H9 (cell line): ENCODE results near the gene MTA1. TPM values are rescaled to one million over a fixed set of nuclear protein-coding genes. Genes with fewer than 3 reads are reported as not detected.

ENCODE experiments used
- DNase-seq: peaks from one replicate; pipeline ENCODE4 v3.0.0-alpha.2; 2017
- H2AFZ ChIP-seq: one replicate; pipeline ENCODE4 v1.6.1; 2013; ENCODE audit warnings: mild to moderate bottlenecking, low read length, control low read depth, moderate library complexity
- H2AK5ac ChIP-seq: 2 replicates; pipeline ENCODE4 v1.6.1; 2013; ENCODE audit warnings: low read length, control low read depth, mixed read lengths; ENCODE audit not compliant: insufficient read length
- H2BK120ac ChIP-seq: one replicate; pipeline ENCODE4 v1.6.1; 2013; ENCODE audit warnings: low read depth, mild to moderate bottlenecking, low read length, control low read depth, inconsistent platforms; ENCODE audit not compliant: poor library complexity, severe bottlenecking
- H2BK12ac ChIP-seq: 2 replicates; pipeline ENCODE4 v1.6.1; 2013; ENCODE audit warnings: low read length, control low read depth, mixed read lengths, low read depth; ENCODE audit not compliant: insufficient read length
- H2BK15ac ChIP-seq: 2 replicates; pipeline ENCODE4 v1.6.1; 2013; ENCODE audit warnings: low read depth, low read length, control low read depth
- H2BK20ac ChIP-seq: one replicate; pipeline ENCODE4 v1.6.1; 2013; ENCODE audit warnings: low read depth, mild to moderate bottlenecking, low read length, control low read depth, inconsistent platforms; ENCODE audit not compliant: poor library complexity, severe bottlenecking
- H2BK5ac ChIP-seq: 2 replicates; pipeline ENCODE4 v1.6.1; 2013; ENCODE audit warnings: low read length, control low read depth, mixed read lengths; ENCODE audit not compliant: insufficient read length
- H3K14ac ChIP-seq: 2 replicates; pipeline ENCODE4 v1.6.1; 2013; ENCODE audit warnings: low read length, control low read depth; ENCODE audit not compliant: insufficient read depth
- H3K18ac ChIP-seq: 2 replicates; pipeline ENCODE4 v1.6.1; 2013; ENCODE audit warnings: low read depth, mild to moderate bottlenecking, mixed read lengths, low read length, control low read depth; ENCODE audit not compliant: insufficient read length
- H3K23ac ChIP-seq: 2 replicates; pipeline ENCODE4 v1.6.1; 2013; ENCODE audit warnings: low read length, control low read depth, mixed read lengths, low read depth; ENCODE audit not compliant: insufficient read length
- H3K23me2 ChIP-seq: 2 replicates; pipeline ENCODE4 v1.6.1; 2013; ENCODE audit warnings: low read depth, mild to moderate bottlenecking, mixed read lengths, low read length, control low read depth; ENCODE audit not compliant: insufficient read length, poor library complexity, severe bottlenecking
- H3K27ac ChIP-seq: 2 replicates; pipeline ENCODE4 v1.5.1; 2013; ENCODE audit warnings: low read length, control low read depth, mixed read lengths, low read depth; ENCODE audit not compliant: insufficient read length
- H3K27me3 ChIP-seq: 2 replicates; pipeline ENCODE4 v1.6.1; 2013; ENCODE audit warnings: low read length, control low read depth, inconsistent platforms; ENCODE audit not compliant: insufficient read depth
- H3K4ac ChIP-seq: 2 replicates; pipeline ENCODE4 v1.6.1; 2013; ENCODE audit warnings: low read depth, mild to moderate bottlenecking, control low read depth, inconsistent platforms, low read length, moderate library complexity
- H3K4me1 ChIP-seq: 2 replicates; pipeline ENCODE4 v1.6.1; 2013; ENCODE audit warnings: low read length, control low read depth, inconsistent platforms; ENCODE audit not compliant: insufficient read depth
- H3K4me2 ChIP-seq: 2 replicates; pipeline ENCODE4 v1.6.1; 2013; ENCODE audit warnings: low read length, control low read depth, mixed read lengths; ENCODE audit not compliant: insufficient read length, insufficient read depth
- H3K56ac ChIP-seq: 2 replicates; pipeline ENCODE4 v1.6.1; 2013; ENCODE audit warnings: low read depth, mild to moderate bottlenecking, mixed read lengths, low read length, control low read depth; ENCODE audit not compliant: insufficient read length
- H3K79me1 ChIP-seq: 2 replicates; pipeline ENCODE4 v1.6.1; 2013; ENCODE audit warnings: low read depth, mild to moderate bottlenecking, moderate library complexity, low read length, control low read depth, inconsistent platforms; ENCODE audit not compliant: insufficient read depth, poor library complexity, severe bottlenecking
- H3K79me2 ChIP-seq: 2 replicates; pipeline ENCODE4 v1.6.1; 2013; ENCODE audit warnings: low read length, control low read depth, inconsistent platforms; ENCODE audit not compliant: insufficient read depth
- H3K9ac ChIP-seq: 2 replicates; pipeline ENCODE4 v1.6.1; 2013; ENCODE audit warnings: low read length, control low read depth, mixed read lengths; ENCODE audit not compliant: insufficient read length; ENCODE audit errors: extremely low read depth
- H3K9me3 ChIP-seq: one replicate; pipeline ENCODE4 v1.6.1; 2013; ENCODE audit warnings: low read depth, low read length, inconsistent platforms; ENCODE audit not compliant: control insufficient read depth
- H3T11ph ChIP-seq: one replicate; pipeline ENCODE4 v1.6.1; 2013; ENCODE audit warnings: mild to moderate bottlenecking, low read length, control low read depth, inconsistent platforms
- H4K20me1 ChIP-seq: one replicate; pipeline ENCODE4 v1.6.1; 2013; ENCODE audit not compliant: control insufficient read depth, insufficient read length, insufficient read depth
- H4K5ac ChIP-seq: 2 replicates; pipeline ENCODE4 v1.6.1; 2013; ENCODE audit warnings: low read depth, mild to moderate bottlenecking, mixed read lengths, low read length, control low read depth; ENCODE audit not compliant: insufficient read length
- H4K8ac ChIP-seq: replicated peaks from 2 replicates; pipeline ENCODE4 v1.6.1; 2013; ENCODE audit warnings: low read length, control low read depth, mixed read lengths, low read depth; ENCODE audit not compliant: insufficient read length
- H4K91ac ChIP-seq: 2 replicates; pipeline ENCODE4 v1.6.1; 2013; ENCODE audit warnings: low read depth, mild to moderate bottlenecking, moderate library complexity, mixed read lengths, low read length, control low read depth; ENCODE audit not compliant: insufficient read length
- H3K27ac Mint-ChIP-seq, 3 experiments: 2 replicates in 2 of 3; 3 replicates in 1 of 3; pipeline ENCODE4 v1.8.0; 2020 to 2021; ENCODE audit warnings: mixed read lengths in 3 of 3, mild to moderate bottlenecking in 1 of 3, moderate library complexity in 1 of 3
- H3K27me3 Mint-ChIP-seq: 2 replicates; pipeline ENCODE4 v1.8.0; 2021; ENCODE audit warnings: low read depth, mild to moderate bottlenecking, moderate library complexity, mixed read lengths
- H3K36me3 Mint-ChIP-seq, 3 experiments: 2 replicates in 2 of 3; 3 replicates in 1 of 3; pipeline ENCODE4 v1.8.0; 2020 to 2021; ENCODE audit warnings: low read depth in 3 of 3, mixed read lengths in 3 of 3; ENCODE audit not compliant: insufficient read depth in 1 of 3
- H3K4me1 Mint-ChIP-seq, 2 experiments: 2 replicates each; pipeline ENCODE4 v1.8.0; 2020; ENCODE audit warnings: mixed read lengths in 2 of 2
- H3K4me3 Mint-ChIP-seq, 2 experiments: 2 replicates in 1 of 2; 3 replicates in 1 of 2; pipeline ENCODE4 v1.8.0; 2020 to 2021; ENCODE audit warnings: mild to moderate bottlenecking in 2 of 2, mixed read lengths in 2 of 2, moderate library complexity in 1 of 2
- H3K9me3 Mint-ChIP-seq, 2 experiments: 2 replicates in 1 of 2; 3 replicates in 1 of 2; pipeline ENCODE4 v1.8.0; 2020; ENCODE audit warnings: mild to moderate bottlenecking in 2 of 2, mixed read lengths in 2 of 2, moderate library complexity in 1 of 2
- WGBS: extraction: QIAGEN DNeasy Blood & Tissue Kit; methylation state at CpG from one replicate; pipeline ENCODE4 v1.1.7; 2013; ENCODE audit warnings: missing lambda C conversion rate, low lambda C conversion rate, mixed read lengths; ENCODE audit not compliant: insufficient read length; ENCODE audit errors: extremely low coverage; 5-methylcytosine and 5-hydroxymethylcytosine counted together
- total RNA-seq: library from RNA; stranded (reverse); gene quantifications from 2 replicates; pipeline ENCODE4 v1.2.1, GENCODE V29; 2021
- TF ChIP-seq, protein P1 (sequence below): fragments of 200-600 bp; sonication (generic); conservative IDR thresholded peaks from 3 replicates; pipeline ENCODE4 v1.8.0; 2021; ENCODE audit warnings: antibody characterized with exemption, mild to moderate bottlenecking

MTA1 gene
- total RNA-seq, 1 experiment from 2014 or later: 230 TPM

- H3K14ac ChIP-seq: no peak overlapping the region
- H2AFZ ChIP-seq: no peak overlapping the region
- no peak overlapping the region for H2BK5ac ChIP-seq
- no peaks in the 10 kb centered on the region for H3K27me3 ChIP-seq
- H3K79me1 ChIP-seq: no peaks in the 10 kb centered on the region
- no peak overlapping the region for H3K23ac ChIP-seq
- H4K8ac ChIP-seq: no peak overlapping the region
- no peak overlapping the region for H2BK20ac ChIP-seq
- no peak overlapping the region for H3K27ac Mint-ChIP-seq
- no CpG with 5 or more reads among the region's 24 CpGs for WGBS
- no peak overlapping the region for H2BK15ac ChIP-seq
- H3K4me3 Mint-ChIP-seq: no peak overlapping the region
- H4K5ac ChIP-seq: no peak overlapping the region
- no peak overlapping the region for H2AK5ac ChIP-seq
- peaks cover 2 to 8% (median 7%) of the 10 kb centered on the region in 3 experiments; a peak in 5 of 7 replicates for H3K36me3 Mint-ChIP-seq
- H3K27ac ChIP-seq: no peak overlapping the region
- DNase-seq: no peak
- H3K4me2 ChIP-seq: no peak overlapping the region
- no peaks in the 10 kb centered on the region for H4K20me1 ChIP-seq
- no peak overlapping the region for H3K9ac ChIP-seq
- H3K4me1 ChIP-seq: no peaks in the 10 kb centered on the region
- H3K27me3 Mint-ChIP-seq: peaks cover 1% of the 10 kb centered on the region; the same call in 1 of the 2 replicates
- no peaks in the 10 kb centered on the region for H3K9me3 ChIP-seq
- no peaks in the 10 kb centered on the region for H3K4me1 Mint-ChIP-seq
- H2BK120ac ChIP-seq: no peak overlapping the region
- H3K23me2 ChIP-seq: no peaks in the 10 kb centered on the region
- no peak overlapping the region for H3T11ph ChIP-seq
- TF ChIP-seq, protein P1, sequence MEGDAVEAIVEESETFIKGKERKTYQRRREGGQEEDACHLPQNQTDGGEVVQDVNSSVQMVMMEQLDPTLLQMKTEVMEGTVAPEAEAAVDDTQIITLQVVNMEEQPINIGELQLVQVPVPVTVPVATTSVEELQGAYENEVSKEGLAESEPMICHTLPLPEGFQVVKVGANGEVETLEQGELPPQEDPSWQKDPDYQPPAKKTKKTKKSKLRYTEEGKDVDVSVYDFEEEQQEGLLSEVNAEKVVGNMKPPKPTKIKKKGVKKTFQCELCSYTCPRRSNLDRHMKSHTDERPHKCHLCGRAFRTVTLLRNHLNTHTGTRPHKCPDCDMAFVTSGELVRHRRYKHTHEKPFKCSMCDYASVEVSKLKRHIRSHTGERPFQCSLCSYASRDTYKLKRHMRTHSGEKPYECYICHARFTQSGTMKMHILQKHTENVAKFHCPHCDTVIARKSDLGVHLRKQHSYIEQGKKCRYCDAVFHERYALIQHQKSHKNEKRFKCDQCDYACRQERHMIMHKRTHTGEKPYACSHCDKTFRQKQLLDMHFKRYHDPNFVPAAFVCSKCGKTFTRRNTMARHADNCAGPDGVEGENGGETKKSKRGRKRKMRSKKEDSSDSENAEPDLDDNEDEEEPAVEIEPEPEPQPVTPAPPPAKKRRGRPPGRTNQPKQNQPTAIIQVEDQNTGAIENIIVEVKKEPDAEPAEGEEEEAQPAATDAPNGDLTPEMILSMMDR: no peak
- no peaks in the 10 kb centered on the region for H3K9me3 Mint-ChIP-seq
- peak overlapping the region; percentile 16 for H4K91ac ChIP-seq
- no peak overlapping the region for H2BK12ac ChIP-seq
- no peak overlapping the region for H3K4ac ChIP-seq
- H3K18ac ChIP-seq: no peak overlapping the region
- no peaks in the 10 kb centered on the region for H3K79me2 ChIP-seq
- H3K56ac ChIP-seq: no peak overlapping the region
Observed at GRCh38 chr14:105390849-105391500, 28.7 kb upstream of the MTA1 start.
